Adrenal gland (tissue), 12 donors: ENCODE measurements around the gene DHDH. TPM values are rescaled to one million over a fixed set of nuclear protein-coding genes. Genes with fewer than 3 reads are reported as not detected.

Experiments used
- DNase-seq, 7 donors: peaks; one replicate each; pipeline ENCODE4 v3.0.0-alpha.2; 2019 to 2020
- H3K27ac ChIP-seq, 5 donors: fragments of 200-600 bp; sonication (generic) in 4 of 5; 1 replicate in 3 of 5; 2 replicates in 2 of 5; pipeline versions ENCODE4 v1.5.1 to v1.8.0; 2016 to 2020; ENCODE audit warnings: mild to moderate bottlenecking in 1 of 5
- H3K27me3 ChIP-seq: fragments of 200-600 bp; 2 replicates; pipeline ENCODE4 v1.8.0; 2021
- H3K36me3 ChIP-seq, 2 donors: fragments of 200-600 bp; replicated peaks in 1 of 2; 1 replicate in 1 of 2; 2 replicates in 1 of 2; pipeline versions ENCODE4 v1.5.1 to v1.8.0; 2018 to 2022
- H3K4me1 ChIP-seq, 2 donors: fragments of 200-600 bp; replicated peaks in 1 of 2; 1 replicate in 1 of 2; 2 replicates in 1 of 2; pipeline versions ENCODE4 v1.5.1 to v1.8.0; 2018 to 2021
- H3K4me3 ChIP-seq, 4 donors: fragments of 200-600 bp; sonication (generic) in 3 of 4; one replicate each; pipeline ENCODE4 v1.5.1; 2016 to 2018
- H3K9me3 ChIP-seq, 3 donors: fragments of 200-600 bp; sonication (generic) in 1 of 3; replicated peaks in 1 of 3; 1 replicate in 2 of 3; 2 replicates in 1 of 3; pipeline versions ENCODE4 v1.5.1 to v1.8.0; 2016 to 2021
- POLR2A ChIP-seq, 2 donors: fragments of 450-650 bp; IDR thresholded peaks; one replicate each; pipeline ENCODE4 v1.6.1; 2017; ENCODE audit warnings: antibody characterized with exemption in 2 of 2, mild to moderate bottlenecking in 2 of 2, moderate library complexity in 1 of 2
- WGBS, 4 donors: extraction: QIAGEN DNeasy Blood & Tissue Kit in 2 of 4; methylation state at CpG; one replicate each; pipeline versions ENCODE4 v1.1.5 to v1.1.7; 2013 to 2017; 5-methylcytosine and 5-hydroxymethylcytosine counted together
- intact Hi-C, 2 donors: fragments of 100-400 bp; cut with DNase I; formaldehyde crosslinking; loops; one replicate each; pipeline versions ENCODE4 v1.14.1 to v1.15.0; 2022 to 2023
- polyA plus RNA-seq, 3 donors: library from polyadenylated mRNA; stranded (reverse); fragments of 200-250 nt in 2 of 3; fragments of 350-450 nt in 1 of 3; fragmentation: Illumina TruSeq in 1 of 3; extraction: RNeasy Lipid Tissue Mini Kit (QIAGEN cat#74804) in 1 of 3; gene quantifications; one replicate each; pipeline ENCODE4 v1.2.3, GENCODE V29; 2013 to 2014
- total RNA-seq, 9 donors: library from RNA; depleted of rRNA in 4 of 9; stranded (reverse); fragments of >200 nt in 4 of 9; fragments of 120-200 nt in 1 of 9; fragmentation: NEBNext Ultra II Directional in 1 of 9; extraction: Animal tissue kit (Norgen Biotek cat#: 25700) in 1 of 9; gene quantifications; one replicate each; pipeline versions ENCODE4 v1.1.0 to v1.2.4, GENCODE V29; 2013 to 2023
- TF ChIP-seq, protein P1 (sequence below), 6 experiments: fragments of 450-650 bp in 4 of 6; fragments of 200-600 bp in 2 of 6; sonication (generic) in 1 of 6; IDR thresholded peaks; 1 replicate in 5 of 6; 2 replicates in 1 of 6; pipeline versions ENCODE4 v1.5.1 to v1.8.0; 2016 to 2021; ENCODE audit warnings: antibody characterized with exemption in 6 of 6, mild to moderate bottlenecking in 2 of 6, moderate library complexity in 1 of 6
- donor health status: healthy with polysubstance abuse.
- donor health status: Bipolar disorder and iron deficiency.
- donor health status: DM: yes; HTN: yes; CAD: no.
- donor health status: DM: no; HTN: no; CAD: no.
- donor health status: DM: no; HTN: no; CAD: no.
- donor health status: DM: yes; HTN: yes; CAD: no.

DHDH gene
- total and polyA plus RNA-seq, 12 donors = 0.17 to 2.8 (median 0.38) TPM; not detected in 5

DNA sequence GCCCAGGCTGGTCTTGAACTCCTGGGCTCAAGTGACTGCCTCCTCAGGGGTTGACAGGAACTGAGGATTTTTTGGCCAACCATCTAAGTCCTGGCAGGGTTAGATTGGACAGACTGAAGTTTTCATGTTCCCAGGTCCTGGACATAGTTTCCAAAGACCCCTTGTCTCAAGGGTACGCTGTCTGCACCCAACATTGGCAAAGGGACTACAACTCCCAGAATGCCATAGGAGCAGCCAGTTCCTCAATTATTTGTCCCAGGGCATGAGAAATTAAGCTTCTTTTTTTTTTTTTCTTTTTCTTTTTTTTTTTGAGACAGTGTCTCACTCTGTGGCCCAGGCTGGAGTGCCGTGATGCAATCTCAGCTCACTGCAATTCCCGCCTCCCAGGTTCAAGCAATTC, 52.7 kb downstream of the DHDH start:
- no peak for DNase-seq
- intact Hi-C loops = no loop called here
- H3K27ac ChIP-seq = no peak overlapping the region
- no peaks in the 10 kb centered on the region for H3K27me3 ChIP-seq
- peaks cover 3 to 6% of the 10 kb centered on the region in 2 donors for H3K4me1 ChIP-seq
- TF ChIP-seq, protein P1, sequence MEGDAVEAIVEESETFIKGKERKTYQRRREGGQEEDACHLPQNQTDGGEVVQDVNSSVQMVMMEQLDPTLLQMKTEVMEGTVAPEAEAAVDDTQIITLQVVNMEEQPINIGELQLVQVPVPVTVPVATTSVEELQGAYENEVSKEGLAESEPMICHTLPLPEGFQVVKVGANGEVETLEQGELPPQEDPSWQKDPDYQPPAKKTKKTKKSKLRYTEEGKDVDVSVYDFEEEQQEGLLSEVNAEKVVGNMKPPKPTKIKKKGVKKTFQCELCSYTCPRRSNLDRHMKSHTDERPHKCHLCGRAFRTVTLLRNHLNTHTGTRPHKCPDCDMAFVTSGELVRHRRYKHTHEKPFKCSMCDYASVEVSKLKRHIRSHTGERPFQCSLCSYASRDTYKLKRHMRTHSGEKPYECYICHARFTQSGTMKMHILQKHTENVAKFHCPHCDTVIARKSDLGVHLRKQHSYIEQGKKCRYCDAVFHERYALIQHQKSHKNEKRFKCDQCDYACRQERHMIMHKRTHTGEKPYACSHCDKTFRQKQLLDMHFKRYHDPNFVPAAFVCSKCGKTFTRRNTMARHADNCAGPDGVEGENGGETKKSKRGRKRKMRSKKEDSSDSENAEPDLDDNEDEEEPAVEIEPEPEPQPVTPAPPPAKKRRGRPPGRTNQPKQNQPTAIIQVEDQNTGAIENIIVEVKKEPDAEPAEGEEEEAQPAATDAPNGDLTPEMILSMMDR (IDR thresholded peaks at IDR 0.05) = no peak
- no peak for TF ChIP-seq POLR2A (IDR thresholded peaks at IDR 0.05)
- peaks cover 0 to 83% of the 10 kb centered on the region in 2 donors for H3K36me3 ChIP-seq
- WGBS, 4 donors = 89 to 98% (median 96%) methylated on average over 3 of the region's 3 CpGs
- no peaks in the 10 kb centered on the region for H3K9me3 ChIP-seq
- no peak overlapping the region for H3K4me3 ChIP-seq

DNA sequence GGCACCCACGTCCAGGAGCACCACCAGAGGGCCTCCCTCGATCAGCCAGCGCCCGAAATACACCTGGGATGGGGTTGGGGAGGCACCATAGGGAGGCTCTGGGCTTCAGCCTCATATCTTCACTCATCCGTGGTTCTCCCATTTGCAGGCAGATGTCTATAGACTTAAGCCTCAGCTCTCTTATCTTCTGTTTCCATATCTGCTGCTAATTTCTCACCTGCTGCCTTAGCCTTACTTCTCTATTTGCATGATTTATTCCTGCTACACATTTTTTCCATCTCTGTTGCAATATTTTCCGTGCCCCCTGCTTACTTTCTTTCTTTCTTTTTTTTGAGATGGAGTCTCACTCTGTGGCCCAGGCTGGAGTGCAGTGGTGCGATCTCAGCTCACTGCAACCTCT, 53.8 kb downstream of the DHDH start:
- no peak for DNase-seq
- Histone ChIP-seq H3K4me1 (peaks cover 14 to 15% of the 10 kb centered on the region in 2 donors), H3K27ac (no peak overlapping the region), H3K27me3 (no peaks in the 10 kb centered on the region), H3K4me3 (no peak overlapping the region), H3K36me3 (peaks cover 0 to 72% of the 10 kb centered on the region in 2 donors), H3K9me3 (no peaks in the 10 kb centered on the region)
- intact Hi-C loops = no loop called here
- no peak for TF ChIP-seq POLR2A (IDR thresholded peaks at IDR 0.05)
- TF ChIP-seq, protein P1 (IDR thresholded peaks at IDR 0.05) = no peak
- 85 to 94% (median 86%) methylated on average over 7 of the region's 7 CpGs for WGBS, 4 donors

DNA sequence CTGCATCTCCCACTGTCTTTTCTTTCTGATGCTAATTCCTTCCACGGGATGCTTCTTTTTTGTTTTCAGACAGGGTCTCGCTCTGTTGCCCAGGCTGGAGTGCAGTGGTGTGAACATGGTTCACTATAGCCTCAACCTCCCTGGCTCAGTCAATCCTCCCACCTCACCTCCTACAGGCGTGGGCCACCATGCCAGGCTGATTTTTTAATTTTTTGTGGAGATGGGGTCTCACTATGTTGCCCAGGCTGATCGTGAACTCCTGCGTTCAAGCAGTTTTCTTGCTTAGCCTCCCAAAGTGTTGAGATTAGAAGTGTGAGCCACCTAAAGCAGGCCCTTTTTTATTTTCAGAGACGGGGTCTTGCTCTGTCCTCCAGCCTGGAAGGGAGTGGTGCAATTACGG, 54.8 kb downstream of the DHDH start:
- no peaks in the 10 kb centered on the region for H3K27me3 ChIP-seq
- WGBS, 4 donors = 92 to 100% (median 95%) methylated on average over 7 of the region's 7 CpGs
- H3K4me1 ChIP-seq = peaks cover 15 to 18% of the 10 kb centered on the region in 2 donors
- no peak for DNase-seq
- H3K27ac ChIP-seq = no peak overlapping the region
- TF ChIP-seq POLR2A (IDR thresholded peaks at IDR 0.05) = no peak
- TF ChIP-seq, protein P1 (IDR thresholded peaks at IDR 0.05) = no peak
- peaks cover 0 to 62% of the 10 kb centered on the region in 2 donors for H3K36me3 ChIP-seq
- intact Hi-C loops = no loop called here
- H3K4me3 ChIP-seq = no peak overlapping the region
- H3K9me3 ChIP-seq = no peaks in the 10 kb centered on the region

DNA sequence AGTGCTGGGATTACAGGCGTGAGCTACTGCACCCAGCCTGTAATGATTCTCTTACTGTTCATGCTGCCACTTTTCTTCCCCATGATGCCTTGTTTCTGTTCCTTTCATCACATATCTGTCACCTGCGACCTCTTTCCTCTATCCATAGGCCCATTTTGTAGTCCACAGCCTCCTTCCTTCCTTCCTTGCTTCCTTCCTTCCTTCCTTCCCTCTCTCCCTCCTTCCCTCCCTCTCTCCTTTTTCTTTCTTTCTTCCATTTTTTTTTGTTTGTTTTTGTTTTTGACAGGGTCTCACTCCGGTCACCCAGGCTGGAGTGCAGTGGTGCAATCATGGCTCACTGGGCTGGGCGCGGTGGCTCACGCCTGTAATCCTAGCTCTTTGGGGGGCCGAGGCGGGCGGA, 55.4 kb downstream of the DHDH start:
- TF ChIP-seq, protein P1 (IDR thresholded peaks at IDR 0.05) = no peak
- TF ChIP-seq POLR2A (IDR thresholded peaks at IDR 0.05) = no peak
- H3K9me3 ChIP-seq = no peaks in the 10 kb centered on the region
- WGBS, 4 donors = 93 to 96% (median 94%) methylated on average over 9 of the region's 9 CpGs
- H3K27me3 ChIP-seq = no peaks in the 10 kb centered on the region
- H3K4me3 ChIP-seq = no peak overlapping the region
- peaks cover 15 to 18% of the 10 kb centered on the region in 2 donors for H3K4me1 ChIP-seq
- DNase-seq = no peak
- H3K27ac ChIP-seq = no peak overlapping the region
- H3K36me3 ChIP-seq = peaks cover 0 to 57% of the 10 kb centered on the region in 2 donors
- intact Hi-C loops = no loop called here
